HEK293 (cell line): ENCODE measurements around the gene FUNDC1.
A peak's percentile ranks its signal among the peaks of the same experiment; 100 is the strongest.

Experiments used
- CTCF ChIA-PET: fragments of 350-600 bp; formaldehyde crosslinking; extraction: SDS; loops from one replicate; lab custom pipeline; 2021; ENCODE audit warnings: antibody characterized with exemption; lab: Yijun Ruan, JAX
- POLR2A ChIA-PET: fragments of 300-600 bp; formaldehyde crosslinking; extraction: SDS; loops from one replicate; lab custom pipeline; 2020; ENCODE audit warnings: antibody characterized with exemption, inconsistent platforms; lab: Yijun Ruan, JAX
- H3K27ac ChIP-seq: fragments of 200-500 bp; sonication (Bioruptor generic); 2 replicates; pipeline ENCODE4 v1.5.1; 2014; ENCODE audit warnings: low read depth, low read length, control low read depth, inconsistent platforms; ENCODE audit errors: extremely low read depth
- H3K36me3 ChIP-seq, 2 experiments: fragments of 200-500 bp in 1 of 2; sonication (Bioruptor generic) in 1 of 2; 1 replicate in 1 of 2; 2 replicates in 1 of 2; pipeline ENCODE4 v1.5.1; 2014 to 2017; ENCODE audit warnings: inconsistent platforms in 2 of 2, low read length in 2 of 2; ENCODE audit not compliant: control insufficient read depth in 2 of 2, insufficient read depth in 1 of 2
- H3K4me1 ChIP-seq: fragments of 200-500 bp; sonication (Bioruptor generic); 2 replicates; pipeline ENCODE4 v1.5.1; 2014; ENCODE audit warnings: mild to moderate bottlenecking, low read length, inconsistent platforms; ENCODE audit not compliant: control insufficient read depth, insufficient read depth
- H3K4me3 ChIP-seq: 2 replicates; pipeline ENCODE4 v1.5.1; 2011; ENCODE audit warnings: low read depth, mild to moderate bottlenecking, control low read depth, low read length, moderate library complexity
- H3K9me3 ChIP-seq: fragments of 200-500 bp; sonication (Bioruptor generic); 2 replicates; pipeline ENCODE4 v1.5.1; 2014; ENCODE audit warnings: low read depth, low read length, inconsistent platforms; ENCODE audit not compliant: control insufficient read depth, insufficient read depth
- BCL11B ChIP-seq: fragments of 450-650 bp; formaldehyde crosslinking; IDR thresholded peaks from 2 replicates; pipeline ENCODE4 v1.5.1; 2016; ENCODE audit warnings: low read depth, missing biosample characterization, missing genetic modification characterization
- ZNF175 ChIP-seq: fragments of 450-650 bp; formaldehyde crosslinking; IDR thresholded peaks from 2 replicates; pipeline ENCODE4 v1.5.1; 2016; ENCODE audit warnings: missing biosample characterization, missing genetic modification characterization
- ZNF354C ChIP-seq: fragments of 450-650 bp; formaldehyde crosslinking; IDR thresholded peaks from 2 replicates; pipeline ENCODE4 v1.5.1; 2016; ENCODE audit warnings: missing biosample characterization, missing genetic modification characterization, low read depth, borderline replicate concordance
- ZNF394 ChIP-seq: fragments of 450-650 bp; formaldehyde crosslinking; IDR thresholded peaks from 2 replicates; pipeline ENCODE4 v1.5.1; 2016; ENCODE audit warnings: missing biosample characterization, missing genetic modification characterization, mild to moderate bottlenecking, moderate library complexity, borderline replicate concordance
- ZNF585B ChIP-seq: fragments of 450-650 bp; formaldehyde crosslinking; IDR thresholded peaks from 2 replicates; pipeline ENCODE4 v1.5.1; 2016; ENCODE audit warnings: missing biosample characterization, missing genetic modification characterization
- ZNF707 ChIP-seq: fragments of 450-650 bp; formaldehyde crosslinking; IDR thresholded peaks from 2 replicates; pipeline ENCODE4 v1.5.1; 2016; ENCODE audit warnings: missing biosample characterization, missing genetic modification characterization
- ZNF830 ChIP-seq: fragments of 450-650 bp; IDR thresholded peaks from 2 replicates; pipeline ENCODE4 v1.5.0; 2018; ENCODE audit warnings: missing biosample characterization, missing genetic modification characterization, low read depth, mild to moderate bottlenecking, moderate library complexity
- TF ChIP-seq, protein P1 (sequence below): fragments of 450-650 bp; formaldehyde crosslinking; IDR thresholded peaks from 2 replicates; pipeline ENCODE4 v1.5.1; 2017; ENCODE audit warnings: missing biosample characterization, mild to moderate bottlenecking, missing genetic modification characterization, moderate library complexity
- TF ChIP-seq, protein P2 (sequence below): fragments of 450-650 bp; formaldehyde crosslinking; IDR thresholded peaks from 2 replicates; pipeline ENCODE4 v1.5.1; 2016; ENCODE audit warnings: missing biosample characterization, missing genetic modification characterization

The FUNDC1 gene

DNA sequence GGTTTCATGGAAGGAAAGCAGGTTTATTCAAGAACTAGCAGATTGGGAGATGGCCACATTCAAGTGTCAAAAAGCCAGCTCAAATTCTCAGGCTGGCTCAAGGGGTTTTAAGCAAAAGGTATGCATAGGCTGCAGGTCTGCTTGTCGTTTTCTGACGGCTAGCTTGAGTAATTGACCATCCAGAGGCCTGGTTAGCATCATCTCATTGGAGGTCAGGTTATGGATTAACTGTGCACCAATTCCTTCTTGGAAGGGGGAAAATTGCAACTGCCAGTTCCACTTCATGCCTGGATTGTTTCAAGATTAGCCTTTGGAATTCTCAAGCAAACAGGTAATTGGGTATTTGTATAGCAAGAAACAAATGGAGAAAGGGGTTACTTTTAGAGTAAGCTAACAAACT lies 62.1 kb downstream of the FUNDC1 start:
- CTCF ChIA-PET, result interaction anchor here (0.6 kb wide), 1 partner anchor 15 kb away, joined by 3 read pairs; no protein-coding TSS in a partner anchor
- no peaks in the 10 kb centered on the region for H3K9me3 ChIP-seq
- no peaks in the 10 kb centered on the region for H3K36me3 ChIP-seq

DNA sequence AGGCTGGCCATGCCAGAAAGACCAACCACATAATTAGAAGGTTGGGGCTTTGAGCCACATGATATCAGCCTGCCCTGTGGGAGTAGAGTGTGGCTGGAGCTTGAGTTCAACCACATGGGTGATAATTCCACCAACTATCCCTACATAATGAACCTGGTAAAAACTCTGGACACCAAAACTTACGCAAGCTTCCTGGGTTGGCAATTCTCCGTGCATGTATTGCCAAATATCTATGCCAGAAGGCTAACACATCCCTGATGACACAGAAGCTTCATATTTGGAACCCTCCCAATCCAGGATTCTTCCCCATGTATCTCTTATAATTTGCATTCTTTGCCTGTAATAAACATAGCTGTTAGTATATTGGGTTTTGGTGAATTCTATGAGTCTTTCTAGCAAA lies 68.2 kb downstream of the FUNDC1 start:
- Histone ChIP-seq H3K27ac (no peak overlapping the region), H3K9me3 (no peaks in the 10 kb centered on the region), H3K36me3 (no peaks in the 10 kb centered on the region), H3K4me1 (no peaks in the 10 kb centered on the region), H3K4me3 (no peak overlapping the region)
- TF ChIP-seq, protein P1, sequence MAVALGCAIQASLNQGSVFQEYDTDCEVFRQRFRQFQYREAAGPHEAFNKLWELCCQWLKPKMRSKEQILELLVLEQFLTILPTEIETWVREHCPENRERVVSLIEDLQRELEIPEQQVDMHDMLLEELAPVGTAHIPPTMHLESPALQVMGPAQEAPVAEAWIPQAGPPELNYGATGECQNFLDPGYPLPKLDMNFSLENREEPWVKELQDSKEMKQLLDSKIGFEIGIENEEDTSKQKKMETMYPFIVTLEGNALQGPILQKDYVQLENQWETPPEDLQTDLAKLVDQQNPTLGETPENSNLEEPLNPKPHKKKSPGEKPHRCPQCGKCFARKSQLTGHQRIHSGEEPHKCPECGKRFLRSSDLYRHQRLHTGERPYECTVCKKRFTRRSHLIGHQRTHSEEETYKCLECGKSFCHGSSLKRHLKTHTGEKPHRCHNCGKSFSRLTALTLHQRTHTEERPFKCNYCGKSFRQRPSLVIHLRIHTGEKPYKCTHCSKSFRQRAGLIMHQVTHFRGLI (tag by site-specific recombination), result peak; percentile 54; the same call in 1 of the 2 replicates
- TF ChIP-seq ZNF707 (tag by site-specific recombination), result no peak
- ChIA-PET POLR2A (no interaction called here), CTCF (interaction anchor here (0.6 to 1.2 kb wide), 3 partner anchors 9 to 81 kb away, joined by 3 to 6 read pairs (median 5); no protein-coding TSS in a partner anchor)

More for the DNA sequence above, 62.1 kb downstream of the FUNDC1 start:
- Histone ChIP-seq H3K4me1 (no peaks in the 10 kb centered on the region), H3K27ac (no peak overlapping the region), H3K4me3 (no peak overlapping the region)
- TF ChIP-seq ZNF394 (no peak), ZNF175 (tag by site-specific recombination) (no peak), ZNF585B (tag by site-specific recombination) (no peak), BCL11B (tag by site-specific recombination) (no peak), ZNF830 (tag by site-specific recombination) (no peak), ZNF354C (tag by site-specific recombination) (no peak)
- TF ChIP-seq, protein P2, sequence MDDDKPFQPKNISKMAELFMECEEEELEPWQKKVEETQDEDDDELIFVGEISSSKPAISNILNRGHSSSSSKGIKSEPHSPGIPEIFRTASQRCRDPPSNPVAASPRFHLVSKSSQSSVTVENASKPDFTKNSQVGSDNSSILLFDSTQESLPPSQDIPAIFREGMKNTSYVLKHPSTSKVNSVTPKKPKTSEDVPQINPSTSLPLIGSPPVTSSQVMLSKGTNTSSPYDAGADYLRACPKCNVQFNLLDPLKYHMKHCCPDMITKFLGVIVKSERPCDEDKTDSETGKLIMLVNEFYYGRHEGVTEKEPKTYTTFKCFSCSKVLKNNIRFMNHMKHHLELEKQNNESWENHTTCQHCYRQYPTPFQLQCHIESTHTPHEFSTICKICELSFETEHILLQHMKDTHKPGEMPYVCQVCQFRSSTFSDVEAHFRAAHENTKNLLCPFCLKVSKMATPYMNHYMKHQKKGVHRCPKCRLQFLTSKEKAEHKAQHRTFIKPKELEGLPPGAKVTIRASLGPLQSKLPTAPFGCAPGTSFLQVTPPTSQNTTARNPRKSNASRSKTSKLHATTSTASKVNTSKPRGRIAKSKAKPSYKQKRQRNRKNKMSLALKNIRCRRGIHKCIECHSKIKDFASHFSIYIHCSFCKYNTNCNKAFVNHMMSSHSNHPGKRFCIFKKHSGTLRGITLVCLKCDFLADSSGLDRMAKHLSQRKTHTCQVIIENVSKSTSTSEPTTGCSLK (tag by site-specific recombination), result no peak
- POLR2A ChIA-PET, result no interaction called here
